Spleen (tissue), 7 donors: ENCODE results near the gene PDLIM5.

Experiments
- CTCF ChIP-seq, 11 experiments: fragments of 200-600 bp in 7 of 11; fragments of 450-650 bp in 4 of 11; sonication (generic) in 4 of 11; IDR thresholded peaks in 8 of 11; conservative IDR thresholded peaks in 3 of 11; 1 replicate in 7 of 11; 2 replicates in 4 of 11; pipeline versions ENCODE4 v1.4.0 to v1.8.0; 2016 to 2021; ENCODE audit warnings: antibody characterized with exemption in 11 of 11, inconsistent platforms in 4 of 11, mild to moderate bottlenecking in 1 of 11
- POLR2AphosphoS5 ChIP-seq, 3 donors: sonication (generic); formaldehyde crosslinking; IDR thresholded peaks; one replicate each; pipeline ENCODE4 v1.5.1; 2017; ENCODE audit warnings: antibody characterized with exemption in 3 of 3
- donor health status: DM: no; HTN: no; CAD: no; lungs with moderate emphysema.
- donor health status: DM: no; HTN: no; CAD: no.
- donor health status: DM: no; HTN: no; CAD: no.

GRCh38 chr4:94650134-94650495 is 198.4 kb downstream of the PDLIM5 start:
- TF ChIP-seq CTCF (IDR thresholded peaks at IDR 0.05 in 8 of 11, conservative IDR thresholded peaks at IDR 0.05 in 3 of 11) (no peak), POLR2AphosphoS5 (IDR thresholded peaks at IDR 0.05) (no peak)
